Omental fat pad (tissue), 4 donors: ENCODE measurements around the gene SLC16A3. TPM values are rescaled to one million over a fixed set of nuclear protein-coding genes. Genes with fewer than 3 reads are reported as not detected.

ENCODE experiments used
- ATAC-seq: fragments of 150-250 bp; one replicate; pipeline ENCODE4 v1.9.1; 2016; ENCODE audit warnings: mild to moderate bottlenecking, moderate library complexity; ENCODE audit not compliant: low FRiP score
- DNase-seq: peaks from one replicate; pipeline ENCODE4 v3.0.0-alpha.2; 2019; ENCODE audit warnings: low spot score
- total RNA-seq, 4 donors: library from RNA; depleted of rRNA; stranded (reverse); fragments of >200 nt; gene quantifications; one replicate each; pipeline ENCODE4 v1.1.0, GENCODE V29; 2016
- TF ChIP-seq, protein P1 (sequence below), 3 donors: fragments of 450-650 bp; IDR thresholded peaks; one replicate each; pipeline ENCODE4 v1.5.1; 2016 to 2017; ENCODE audit warnings: antibody characterized with exemption in 3 of 3, mild to moderate bottlenecking in 3 of 3, moderate library complexity in 2 of 3

SLC16A3 gene
- total RNA-seq, 4 donors from 2014 or later: 25.1 to 68.0 (median 27.5) TPM

DNA sequence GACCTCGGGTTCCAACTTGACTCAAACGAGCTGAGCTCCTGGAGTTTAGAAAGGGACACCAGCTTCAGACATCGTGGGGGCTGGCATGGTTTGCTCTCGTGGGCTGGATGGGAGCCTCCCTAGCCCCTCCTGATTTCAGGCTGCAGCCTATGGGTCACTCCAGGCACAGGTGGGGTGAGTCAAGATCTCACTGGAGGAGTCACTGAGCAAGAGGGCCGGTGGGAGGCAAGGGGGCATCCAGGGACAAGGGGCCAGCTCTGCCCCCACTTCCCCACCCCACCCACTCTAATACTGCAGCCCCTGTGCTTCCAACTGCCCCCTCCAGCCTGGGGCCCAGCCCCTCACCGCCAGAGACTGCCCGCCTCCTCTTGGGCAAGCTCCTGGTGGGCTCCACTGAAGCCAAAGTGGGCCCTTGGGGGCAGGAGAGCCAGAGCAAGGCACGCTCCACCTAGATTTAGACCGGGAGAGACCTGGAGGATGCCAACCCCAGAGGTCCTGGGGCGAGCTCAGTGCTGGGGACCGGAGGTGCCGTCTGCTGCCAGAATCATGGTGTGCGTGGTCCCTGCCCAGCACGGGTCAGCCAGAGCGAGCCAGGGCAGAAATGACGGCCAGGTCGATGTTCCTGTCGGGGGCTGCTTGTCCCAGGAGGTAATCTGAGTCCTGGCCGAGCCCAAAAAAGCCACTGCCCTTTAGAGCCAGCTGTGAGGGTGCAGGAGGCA, 6.4 kb downstream of the SLC16A3 start:
- DNase-seq: no peak
- TF ChIP-seq, protein P1, sequence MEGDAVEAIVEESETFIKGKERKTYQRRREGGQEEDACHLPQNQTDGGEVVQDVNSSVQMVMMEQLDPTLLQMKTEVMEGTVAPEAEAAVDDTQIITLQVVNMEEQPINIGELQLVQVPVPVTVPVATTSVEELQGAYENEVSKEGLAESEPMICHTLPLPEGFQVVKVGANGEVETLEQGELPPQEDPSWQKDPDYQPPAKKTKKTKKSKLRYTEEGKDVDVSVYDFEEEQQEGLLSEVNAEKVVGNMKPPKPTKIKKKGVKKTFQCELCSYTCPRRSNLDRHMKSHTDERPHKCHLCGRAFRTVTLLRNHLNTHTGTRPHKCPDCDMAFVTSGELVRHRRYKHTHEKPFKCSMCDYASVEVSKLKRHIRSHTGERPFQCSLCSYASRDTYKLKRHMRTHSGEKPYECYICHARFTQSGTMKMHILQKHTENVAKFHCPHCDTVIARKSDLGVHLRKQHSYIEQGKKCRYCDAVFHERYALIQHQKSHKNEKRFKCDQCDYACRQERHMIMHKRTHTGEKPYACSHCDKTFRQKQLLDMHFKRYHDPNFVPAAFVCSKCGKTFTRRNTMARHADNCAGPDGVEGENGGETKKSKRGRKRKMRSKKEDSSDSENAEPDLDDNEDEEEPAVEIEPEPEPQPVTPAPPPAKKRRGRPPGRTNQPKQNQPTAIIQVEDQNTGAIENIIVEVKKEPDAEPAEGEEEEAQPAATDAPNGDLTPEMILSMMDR (IDR thresholded peaks at IDR 0.05): no peak

DNA sequence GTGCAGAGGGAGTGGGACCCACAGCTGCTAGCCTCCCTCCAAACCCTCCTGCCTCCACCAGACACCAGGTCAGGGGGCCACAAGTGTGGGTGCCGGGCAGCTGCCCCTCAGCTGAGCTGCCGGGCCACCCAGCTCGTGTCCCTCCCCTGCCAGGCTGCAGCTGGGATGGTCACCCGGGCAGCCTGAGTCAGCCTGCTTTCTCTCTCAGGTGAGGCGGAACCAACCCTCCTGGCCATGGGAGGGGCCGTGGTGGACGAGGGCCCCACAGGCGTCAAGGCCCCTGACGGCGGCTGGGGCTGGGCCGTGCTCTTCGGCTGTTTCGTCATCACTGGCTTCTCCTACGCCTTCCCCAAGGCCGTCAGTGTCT, 6.9 kb downstream of the SLC16A3 start:
- TF ChIP-seq, protein P1 (IDR thresholded peaks at IDR 0.05): no peak
- DNase-seq (no peak), ATAC-seq (no peak)

More for the DNA sequence above, 6.4 kb downstream of the SLC16A3 start:
- ATAC-seq: no peak

DNA sequence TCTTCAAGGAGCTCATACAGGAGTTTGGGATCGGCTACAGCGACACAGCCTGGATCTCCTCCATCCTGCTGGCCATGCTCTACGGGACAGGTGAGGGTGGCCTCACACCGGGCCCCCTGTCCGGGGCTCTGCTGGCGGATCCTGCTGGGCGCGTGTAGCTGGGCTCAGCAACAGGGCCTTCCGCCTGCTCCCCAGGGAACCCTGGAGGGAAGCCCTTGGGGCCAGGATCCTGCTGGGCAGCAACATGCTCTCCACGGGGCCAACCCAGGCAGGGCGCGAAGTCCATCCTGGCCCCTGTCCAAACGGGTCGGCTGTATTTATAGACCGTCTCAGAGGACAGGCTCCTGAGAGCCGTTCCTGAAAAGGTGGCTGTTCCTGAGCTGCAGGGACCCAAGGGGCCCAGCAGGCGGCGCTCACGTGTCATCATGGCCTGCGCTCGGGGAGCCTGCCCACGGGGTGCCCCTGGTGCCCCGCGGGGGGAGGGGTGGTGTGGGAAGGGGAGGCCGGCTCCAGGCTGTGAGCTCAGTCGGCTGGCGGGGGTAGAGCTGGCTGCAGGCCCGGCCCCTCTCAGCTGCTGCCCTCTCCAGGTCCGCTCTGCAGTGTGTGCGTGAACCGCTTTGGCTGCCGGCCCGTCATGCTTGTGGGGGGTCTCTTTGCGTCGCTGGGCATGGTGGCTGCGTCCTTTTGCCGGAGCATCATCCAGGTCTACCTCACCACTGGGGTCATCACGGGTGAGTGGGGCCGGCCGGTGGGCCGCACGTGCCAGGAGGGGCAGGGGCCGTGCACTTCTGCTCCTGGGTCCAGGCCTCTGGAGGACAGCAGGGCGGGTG, 7.5 kb downstream of the SLC16A3 start:
- TF ChIP-seq, protein P1 (IDR thresholded peaks at IDR 0.05): peak in 2 of 3 donors; percentile 12 to 39
- DNase-seq: no peak
- no peak for ATAC-seq

DNA sequence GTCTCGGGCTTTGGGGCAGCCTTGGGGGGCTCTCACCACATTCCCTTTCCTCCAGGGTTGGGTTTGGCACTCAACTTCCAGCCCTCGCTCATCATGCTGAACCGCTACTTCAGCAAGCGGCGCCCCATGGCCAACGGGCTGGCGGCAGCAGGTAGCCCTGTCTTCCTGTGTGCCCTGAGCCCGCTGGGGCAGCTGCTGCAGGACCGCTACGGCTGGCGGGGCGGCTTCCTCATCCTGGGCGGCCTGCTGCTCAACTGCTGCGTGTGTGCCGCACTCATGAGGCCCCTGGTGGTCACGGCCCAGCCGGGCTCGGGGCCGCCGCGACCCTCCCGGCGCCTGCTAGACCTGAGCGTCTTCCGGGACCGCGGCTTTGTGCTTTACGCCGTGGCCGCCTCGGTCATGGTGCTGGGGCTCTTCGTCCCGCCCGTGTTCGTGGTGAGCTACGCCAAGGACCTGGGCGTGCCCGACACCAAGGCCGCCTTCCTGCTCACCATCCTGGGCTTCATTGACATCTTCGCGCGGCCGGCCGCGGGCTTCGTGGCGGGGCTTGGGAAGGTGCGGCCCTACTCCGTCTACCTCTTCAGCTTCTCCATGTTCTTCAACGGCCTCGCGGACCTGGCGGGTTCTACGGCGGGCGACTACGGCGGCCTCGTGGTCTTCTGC, 8.4 kb downstream of the SLC16A3 start:
- DNase-seq: no peak
- ATAC-seq: no peak
- TF ChIP-seq, protein P1 (IDR thresholded peaks at IDR 0.05): no peak

DNA sequence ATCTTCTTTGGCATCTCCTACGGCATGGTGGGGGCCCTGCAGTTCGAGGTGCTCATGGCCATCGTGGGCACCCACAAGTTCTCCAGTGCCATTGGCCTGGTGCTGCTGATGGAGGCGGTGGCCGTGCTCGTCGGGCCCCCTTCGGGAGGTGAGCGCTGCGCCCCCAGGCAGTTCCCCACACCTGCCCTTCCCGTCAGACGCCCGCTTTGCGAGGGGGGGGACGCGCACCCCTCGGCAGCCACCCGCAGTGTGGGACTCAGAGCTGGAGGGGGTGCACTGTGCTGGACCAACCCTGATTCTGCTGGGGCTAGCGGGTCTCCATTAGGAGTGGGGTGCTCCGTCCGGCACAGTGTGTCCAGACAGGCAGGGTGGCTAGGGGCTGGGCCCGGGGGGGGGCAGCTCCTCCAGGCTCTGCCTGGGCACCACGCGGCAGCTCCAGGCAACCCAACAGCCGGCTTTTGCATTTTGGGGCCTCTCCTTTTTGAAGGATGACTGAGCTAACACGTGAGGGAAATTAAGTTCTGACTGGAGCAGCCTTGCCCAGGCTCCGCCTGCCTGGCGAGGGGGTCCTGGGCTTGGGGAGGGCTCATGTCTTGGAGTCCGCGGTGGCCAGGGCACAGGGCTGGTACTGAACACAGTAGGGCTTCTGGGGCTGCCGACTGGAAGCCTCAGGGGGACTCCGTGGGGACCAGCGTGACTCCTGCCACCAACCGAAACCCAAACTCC, 9.1 kb downstream of the SLC16A3 start:
- ATAC-seq (no peak), DNase-seq (no peak)
- TF ChIP-seq, protein P1 (IDR thresholded peaks at IDR 0.05): no peak

DNA sequence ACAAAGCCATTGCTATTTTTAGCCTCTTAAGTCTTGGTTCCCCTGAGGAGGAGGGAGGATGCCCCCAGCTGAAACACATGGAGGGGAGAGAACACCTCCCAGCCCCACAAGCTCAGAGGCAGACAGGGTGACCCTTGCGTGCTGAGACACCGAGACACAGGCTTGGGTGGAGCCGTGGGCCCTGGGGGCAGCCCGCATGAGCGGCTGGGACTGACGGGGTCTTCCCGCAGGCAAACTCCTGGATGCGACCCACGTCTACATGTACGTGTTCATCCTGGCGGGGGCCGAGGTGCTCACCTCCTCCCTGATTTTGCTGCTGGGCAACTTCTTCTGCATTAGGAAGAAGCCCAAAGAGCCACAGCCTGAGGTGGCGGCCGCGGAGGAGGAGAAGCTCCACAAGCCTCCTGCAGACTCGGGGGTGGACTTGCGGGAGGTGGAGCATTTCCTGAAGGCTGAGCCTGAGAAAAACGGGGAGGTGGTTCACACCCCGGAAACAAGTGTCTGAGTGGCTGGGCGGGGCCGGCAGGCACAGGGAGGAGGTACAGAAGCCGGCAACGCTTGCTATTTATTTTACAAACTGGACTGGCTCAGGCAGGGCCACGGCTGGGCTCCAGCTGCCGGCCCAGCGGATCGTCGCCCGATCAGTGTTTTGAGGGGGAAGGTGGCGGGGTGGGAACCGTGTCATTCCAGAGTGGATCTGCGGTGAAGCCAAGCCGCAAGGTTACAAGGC, 9.8 kb downstream of the SLC16A3 start:
- TF ChIP-seq, protein P1 (IDR thresholded peaks at IDR 0.05): no peak
- ATAC-seq (peak; percentile 8), DNase-seq (no peak)
